Mucosa of stomach (tissue), 1 donor: ENCODE results near the gene KIAA1328.
A peak's percentile ranks its signal among the peaks of the same experiment; 100 is the strongest.
"Not testable (repeated sequence)": the region's sequence is repeated elsewhere in the genome, so short reads cannot be mapped to it uniquely, and the experiment has no call there.

Experiments
- H3K27me3 ChIP-seq: one replicate; pipeline ENCODE4 v1.7.0; 2013; ENCODE audit warnings: mild to moderate bottlenecking, low read length; ENCODE audit not compliant: control insufficient read depth, insufficient read depth
- H3K36me3 ChIP-seq: one replicate; pipeline ENCODE4 v1.7.0; 2013; ENCODE audit warnings: low read length; ENCODE audit not compliant: control insufficient read depth, insufficient read depth
- H3K4me1 ChIP-seq: one replicate; pipeline ENCODE4 v1.7.0; 2013; ENCODE audit warnings: mild to moderate bottlenecking, low read length; ENCODE audit not compliant: control insufficient read depth, insufficient read depth
- H3K4me3 ChIP-seq: one replicate; pipeline ENCODE4 v1.7.0; 2013; ENCODE audit warnings: low read length
- H3K9ac ChIP-seq: one replicate; pipeline ENCODE4 v1.7.0; 2013; ENCODE audit warnings: mild to moderate bottlenecking, low read length, moderate library complexity
- H3K9me3 ChIP-seq: one replicate; pipeline ENCODE4 v1.7.0; 2013; ENCODE audit warnings: mild to moderate bottlenecking, low read length, moderate library complexity; ENCODE audit not compliant: control insufficient read depth
- donor health status: Pancreatic carcinoma.

The KIAA1328 gene

DNA sequence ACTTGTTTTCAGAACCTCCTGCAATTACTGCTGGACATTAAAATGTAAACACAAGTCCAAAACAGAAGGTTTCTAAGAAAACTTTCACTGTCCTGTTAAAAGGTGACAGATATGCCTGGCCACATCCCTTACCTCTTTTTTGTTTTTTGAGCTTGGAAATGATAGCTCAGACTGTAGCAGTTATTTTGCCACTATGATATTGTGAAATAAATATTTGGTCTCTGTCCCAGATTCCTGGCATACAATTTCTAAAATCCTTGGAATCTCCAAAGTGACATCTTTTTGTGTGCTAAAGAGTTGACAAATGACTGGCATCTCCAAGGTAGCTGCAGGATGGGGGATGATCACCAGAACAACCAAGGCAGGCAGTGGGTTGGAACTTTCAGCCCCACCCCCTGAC lies 17.0 kb upstream of the KIAA1328 start:
- H3K4me3 ChIP-seq: no peak overlapping the region
- peaks cover 9% of the 10 kb centered on the region for H3K4me1 ChIP-seq
- H3K9me3 ChIP-seq: no peaks in the 10 kb centered on the region
- no peaks in the 10 kb centered on the region for H3K36me3 ChIP-seq
- no peaks in the 10 kb centered on the region for H3K27me3 ChIP-seq
- no peak overlapping the region for H3K9ac ChIP-seq

- no peak overlapping the region for H3K9ac ChIP-seq
- no peak overlapping the region for H3K4me3 ChIP-seq
- no peaks in the 10 kb centered on the region for H3K36me3 ChIP-seq
- peaks cover 9% of the 10 kb centered on the region for H3K4me1 ChIP-seq
- no peaks in the 10 kb centered on the region for H3K9me3 ChIP-seq
- no peaks in the 10 kb centered on the region for H3K27me3 ChIP-seq
Observed at GRCh38 chr18:36812678-36813077, 16.2 kb upstream of the KIAA1328 start.

- Histone ChIP-seq H3K9me3 (no peaks in the 10 kb centered on the region), H3K4me3 (no peak overlapping the region), H3K9ac (no peak overlapping the region), H3K27me3 (no peaks in the 10 kb centered on the region), H3K4me1 (peaks cover 9% of the 10 kb centered on the region), H3K36me3 (no peaks in the 10 kb centered on the region)
Observed at GRCh38 chr18:36813101-36813775, 15.7 kb upstream of the KIAA1328 start.

DNA sequence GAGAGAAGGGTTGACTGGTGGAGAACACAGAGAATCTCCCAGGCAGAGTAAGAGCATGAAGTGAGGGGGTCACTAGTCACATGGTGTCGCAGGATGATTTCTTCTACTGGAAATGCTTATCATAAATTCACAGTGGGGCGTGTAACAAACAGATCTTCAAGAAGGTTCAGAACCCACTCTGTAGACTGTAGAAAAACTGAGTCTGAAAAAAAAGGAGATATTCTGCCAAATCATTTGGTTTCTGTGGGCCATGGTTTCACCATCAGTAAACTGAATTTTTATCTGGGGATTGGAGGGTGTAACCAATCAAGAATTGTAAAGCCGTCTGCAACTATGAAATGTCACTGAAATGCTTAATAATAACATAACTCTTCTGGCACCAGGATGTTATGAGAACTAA lies 15.1 kb upstream of the KIAA1328 start:
- Histone ChIP-seq H3K9me3 (no peaks in the 10 kb centered on the region), H3K36me3 (no peaks in the 10 kb centered on the region), H3K9ac (no peak overlapping the region), H3K4me1 (peaks cover 9% of the 10 kb centered on the region), H3K4me3 (no peak overlapping the region), H3K27me3 (no peaks in the 10 kb centered on the region)

- H3K27me3 ChIP-seq: no peaks in the 10 kb centered on the region
- H3K9me3 ChIP-seq: no peaks in the 10 kb centered on the region
- no peak overlapping the region for H3K4me3 ChIP-seq
- no peak overlapping the region for H3K9ac ChIP-seq
- peaks cover 9% of the 10 kb centered on the region for H3K4me1 ChIP-seq
- no peaks in the 10 kb centered on the region for H3K36me3 ChIP-seq
Observed at GRCh38 chr18:36814994-36815393, 13.9 kb upstream of the KIAA1328 start.

GRCh38 chr18:36816096-36816495 lies 12.8 kb upstream of the KIAA1328 start:
- not testable (repeated sequence) for H3K27me3 ChIP-seq

DNA sequence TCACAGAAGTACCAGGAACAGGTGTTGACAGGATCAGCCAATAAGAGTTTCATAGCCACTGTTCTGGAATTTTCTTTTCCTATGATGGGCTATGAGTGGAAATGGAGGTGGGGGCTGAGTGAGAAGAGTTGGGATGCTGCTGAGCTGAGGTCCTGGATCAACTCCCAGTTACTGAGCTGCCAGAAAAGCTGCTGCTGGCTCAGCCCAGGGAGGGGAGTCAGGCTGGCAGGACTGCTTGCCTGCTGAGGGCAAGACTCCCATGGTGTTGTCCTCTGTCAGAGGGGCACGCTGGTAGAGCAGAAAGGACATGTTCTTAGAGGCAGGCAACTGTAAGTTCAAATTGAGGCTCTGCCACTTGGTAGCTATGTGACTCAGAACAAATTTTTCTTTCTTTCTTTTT lies 11.9 kb upstream of the KIAA1328 start:
- no peaks in the 10 kb centered on the region for H3K9me3 ChIP-seq
- no peaks in the 10 kb centered on the region for H3K27me3 ChIP-seq
- no peak overlapping the region for H3K4me3 ChIP-seq
- no peak overlapping the region for H3K9ac ChIP-seq
- peaks cover 9% of the 10 kb centered on the region for H3K4me1 ChIP-seq
- no peaks in the 10 kb centered on the region for H3K36me3 ChIP-seq

More at GRCh38 chr18:36816096-36816495, 12.8 kb upstream of the KIAA1328 start:
- not testable (repeated sequence) for H3K4me1 ChIP-seq, H3K9ac ChIP-seq, H3K36me3 ChIP-seq, H3K9me3 ChIP-seq, H3K4me3 ChIP-seq

- H3K4me1 ChIP-seq: peaks cover 9% of the 10 kb centered on the region
- no peaks in the 10 kb centered on the region for H3K9me3 ChIP-seq
- H3K27me3 ChIP-seq: no peaks in the 10 kb centered on the region
- no peak overlapping the region for H3K9ac ChIP-seq
- H3K36me3 ChIP-seq: no peaks in the 10 kb centered on the region
- H3K4me3 ChIP-seq: no peak overlapping the region
Observed at GRCh38 chr18:36818652-36819051, 10.3 kb upstream of the KIAA1328 start.

- H3K4me1 ChIP-seq: peaks cover 9% of the 10 kb centered on the region
- H3K9me3 ChIP-seq: no peaks in the 10 kb centered on the region
- no peaks in the 10 kb centered on the region for H3K36me3 ChIP-seq
- no peak overlapping the region for H3K9ac ChIP-seq
- no peak overlapping the region for H3K4me3 ChIP-seq
- H3K27me3 ChIP-seq: no peaks in the 10 kb centered on the region
Observed at GRCh38 chr18:36819621-36820020, 9.3 kb upstream of the KIAA1328 start.

DNA sequence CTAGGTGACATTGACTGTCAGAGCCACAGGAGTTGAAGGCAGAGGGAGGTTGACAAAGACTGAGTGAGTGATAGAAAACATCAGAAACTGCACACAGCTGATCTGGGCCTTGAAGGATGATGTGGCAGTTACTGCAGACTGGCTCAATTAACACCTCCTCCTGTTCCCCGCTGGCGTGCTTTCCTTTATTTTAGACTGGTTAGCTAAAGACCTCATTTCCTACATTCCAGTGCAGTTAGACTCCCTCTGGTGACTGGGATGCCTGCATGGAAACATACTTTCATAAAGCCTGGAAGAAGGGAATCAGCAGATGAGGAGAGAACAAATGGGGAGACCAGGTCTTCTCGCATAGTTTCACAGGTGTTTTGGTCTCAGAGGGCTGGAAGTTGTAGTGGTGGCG lies 7.2 kb upstream of the KIAA1328 start:
- H3K36me3 ChIP-seq: no peaks in the 10 kb centered on the region
- H3K4me3 ChIP-seq: no peak overlapping the region
- H3K9me3 ChIP-seq: no peaks in the 10 kb centered on the region
- H3K9ac ChIP-seq: no peak overlapping the region
- no peaks in the 10 kb centered on the region for H3K4me1 ChIP-seq
- no peaks in the 10 kb centered on the region for H3K27me3 ChIP-seq

- Histone ChIP-seq H3K4me1 (no peaks in the 10 kb centered on the region), H3K4me3 (no peak overlapping the region), H3K9ac (no peak overlapping the region), H3K36me3 (no peaks in the 10 kb centered on the region), H3K27me3 (no peaks in the 10 kb centered on the region), H3K9me3 (no peaks in the 10 kb centered on the region)
Observed at GRCh38 chr18:36825526-36825925, 3.4 kb upstream of the KIAA1328 start.

GRCh38 chr18:36826556-36826955 lies 2.4 kb upstream of the KIAA1328 start:
- no peaks in the 10 kb centered on the region for H3K9me3 ChIP-seq
- no peak overlapping the region for H3K4me3 ChIP-seq
- no peaks in the 10 kb centered on the region for H3K4me1 ChIP-seq
- H3K9ac ChIP-seq: no peak overlapping the region
- no peaks in the 10 kb centered on the region for H3K36me3 ChIP-seq
- no peaks in the 10 kb centered on the region for H3K27me3 ChIP-seq

GRCh38 chr18:36828157-36828629 lies 734 bp upstream of the KIAA1328 start:
- H3K4me3 ChIP-seq: peak overlapping the region; percentile 85
- H3K9ac ChIP-seq: peak overlapping the region; percentile 82
- H3K9me3 ChIP-seq: no peaks in the 10 kb centered on the region
- no peaks in the 10 kb centered on the region for H3K36me3 ChIP-seq
- no peaks in the 10 kb centered on the region for H3K4me1 ChIP-seq
- H3K27me3 ChIP-seq: no peaks in the 10 kb centered on the region
